Esophagus squamous epithelium (tissue), 4 donors: ENCODE results near the gene ABCC9.

Experiments
- CTCF ChIP-seq, 6 experiments: fragments of 450-650 bp in 4 of 6; fragments of 200-600 bp in 2 of 6; sonication (generic) in 2 of 6; IDR thresholded peaks; one replicate each; pipeline ENCODE4 v1.5.1; 2016 to 2019; ENCODE audit warnings: antibody characterized with exemption in 6 of 6, mild to moderate bottlenecking in 4 of 6, moderate library complexity in 4 of 6
- POLR2A ChIP-seq, 4 donors: fragments of 450-650 bp; IDR thresholded peaks; one replicate each; pipeline ENCODE4 v1.6.1; 2017; ENCODE audit warnings: antibody characterized with exemption in 4 of 4, mild to moderate bottlenecking in 4 of 4, moderate library complexity in 3 of 4

GRCh38 chr12:21771311-21771710, 169.9 kb downstream of the ABCC9 start:
- TF ChIP-seq CTCF (IDR thresholded peaks at IDR 0.05) (no peak), POLR2A (IDR thresholded peaks at IDR 0.05) (no peak)
